ENCODE data around the gene SIM2. TPM values are rescaled to one million over a fixed set of nuclear protein-coding genes. Genes with fewer than 3 reads are reported as not detected.

SIM2 gene
- total and polyA plus RNA-seq, 2 experiments from 2014 or later, result 0.16 to 0.49 TPM

- ATAC-seq (no peak), DNase-seq (ENCODE audit: low spot score) (no peak)
- no peaks in the 10 kb centered on the region for H3K36me3 ChIP-seq (ENCODE audit: insufficient read depth)
- H3K79me2 ChIP-seq (replicated peaks; ENCODE audit: insufficient read depth), result no peaks in the 10 kb centered on the region
- peaks cover 95% of the 10 kb centered on the region for H3K27me3 Mint-ChIP-seq (ENCODE audit: insufficient read depth, low read depth, poor library complexity)
- H2AFZ ChIP-seq, result no peak overlapping the region
- no peak overlapping the region for H3K27ac ChIP-seq (ENCODE audit: low read depth)
- peaks cover 61% of the 10 kb centered on the region for H3K4me1 ChIP-seq (ENCODE audit: insufficient read depth)
- no peaks in the 10 kb centered on the region; the same call in 2 of the 3 replicates for H3K36me3 Mint-ChIP-seq (ENCODE audit: low read depth)
- H3K9me2 ChIP-seq (ENCODE audit: insufficient read depth), result no peaks in the 10 kb centered on the region
- H3K27ac Mint-ChIP-seq, result no peak overlapping the region
- H3K4me2 ChIP-seq, result peak overlapping the region; percentile 78; the same call in 1 of the 2 replicates
- H3K4me1 Mint-ChIP-seq, result peaks cover 47% of the 10 kb centered on the region
- peaks cover 26% of the 10 kb centered on the region for H4K20me1 ChIP-seq (replicated peaks; ENCODE audit: insufficient read depth)
- TF ChIP-seq EZH2 (IDR thresholded peaks at IDR 0.05; ENCODE audit: low read depth, unreplicated experiment), result peak; percentile 78
- TF ChIP-seq JUNB (IDR thresholded peaks at IDR 0.05; ENCODE audit: unreplicated experiment), result no peak
- TF ChIP-seq ETS1 (IDR thresholded peaks at IDR 0.05), result no peak
- no peak for TF ChIP-seq NANOG (IDR thresholded peaks at IDR 0.05; ENCODE audit: borderline replicate concordance)
- H3K4me3 Mint-ChIP-seq, result peak overlapping the region; percentile 23; the same call in 1 of the 3 replicates
- H3K4me3 ChIP-seq, result peak overlapping the region; percentile 59; the same call in 1 of the 2 replicates
- peaks cover 10% of the 10 kb centered on the region for H3F3A ChIP-seq (replicated peaks; ENCODE audit: low read depth)
- peaks cover 7% of the 10 kb centered on the region for H3K9me3 Mint-ChIP-seq
- H3K27me3 ChIP-seq (ENCODE audit: insufficient read depth), result peaks cover 100% of the 10 kb centered on the region
Measured at GRCh38 chr21:36695283-36695634, 3.7 kb upstream of the SIM2 start.

GRCh38 chr21:36695671-36696389, 3.1 kb upstream of the SIM2 start:
- ATAC-seq (no peak), DNase-seq (ENCODE audit: low spot score) (peak; percentile 87)
- TF ChIP-seq EZH2 (IDR thresholded peaks at IDR 0.05; ENCODE audit: low read depth, unreplicated experiment) (peak; percentile 66), ZNF462 (CRISPR knock-in tag; IDR thresholded peaks at IDR 0.05) (no peak)
- Histone ChIP-seq H3K4me2 (peak overlapping the region; percentile 78), H2AFZ (peak overlapping the region; percentile 43; the same call in 1 of the 2 replicates), H4K20me1 (replicated peaks; ENCODE audit: insufficient read depth) (peaks cover 28% of the 10 kb centered on the region), H3K36me3 (ENCODE audit: insufficient read depth) (no peaks in the 10 kb centered on the region), H3K4me1 (ENCODE audit: insufficient read depth) (peaks cover 66% of the 10 kb centered on the region), H3K27me3 (ENCODE audit: insufficient read depth) (peaks cover 100% of the 10 kb centered on the region), H3K27ac (ENCODE audit: low read depth) (no peak overlapping the region), H3K79me2 (replicated peaks; ENCODE audit: insufficient read depth) (no peaks in the 10 kb centered on the region), H3F3A (replicated peaks; ENCODE audit: low read depth) (peaks cover 10% of the 10 kb centered on the region), H3K9me2 (ENCODE audit: insufficient read depth) (no peaks in the 10 kb centered on the region), H3K4me3 (peak overlapping the region; percentile 59)
- no peaks in the 10 kb centered on the region; the same call in 2 of the 3 replicates for H3K36me3 Mint-ChIP-seq (ENCODE audit: low read depth)
- peak overlapping the region; percentile 23 for H3K4me3 Mint-ChIP-seq
- peaks cover 51% of the 10 kb centered on the region for H3K4me1 Mint-ChIP-seq
- H3K9me3 Mint-ChIP-seq, result peaks cover 10% of the 10 kb centered on the region
- no peak overlapping the region for H3K27ac Mint-ChIP-seq
- peaks cover 95% of the 10 kb centered on the region for H3K27me3 Mint-ChIP-seq (ENCODE audit: insufficient read depth, low read depth, poor library complexity)
